GM12872 (cell line): ENCODE data around the gene METTL9.

Experiments
- CTCF ChIP-seq: IDR thresholded peaks from 3 replicates; pipeline ENCODE4 v1.5.1; 2011; ENCODE audit warnings: low read depth, mild to moderate bottlenecking, low read length, moderate library complexity; ENCODE audit not compliant: insufficient read depth

METTL9 gene

GRCh38 chr16:21613361-21613760 lies 14.0 kb downstream of the METTL9 start:
- TF ChIP-seq CTCF = no peak

- TF ChIP-seq CTCF = no peak
Measured at GRCh38 chr16:21613781-21614180, 14.4 kb downstream of the METTL9 start.

GRCh38 chr16:21614896-21615295 lies 15.5 kb downstream of the METTL9 start:
- peak; percentile 33; the same call in 1 of the 3 replicates for TF ChIP-seq CTCF

GRCh38 chr16:21617607-21618006 lies 18.2 kb downstream of the METTL9 start:
- no peak for TF ChIP-seq CTCF

- no peak for TF ChIP-seq CTCF
Measured at GRCh38 chr16:21618281-21618680, 18.9 kb downstream of the METTL9 start.

GRCh38 chr16:21619765-21620425 lies 20.5 kb downstream of the METTL9 start:
- TF ChIP-seq CTCF = no peak

GRCh38 chr16:21620592-21620991 lies 21.2 kb downstream of the METTL9 start:
- no peak for TF ChIP-seq CTCF
